Trophoblast cell (in vitro differentiated cells and primary cell): ENCODE data around the gene HMGCR.
A peak's percentile ranks its signal among the peaks of the same experiment; 100 is the strongest.

ENCODE experiments used
- DNase-seq, 2 donors: peaks; one replicate each; pipeline ENCODE4 v3.0.0-alpha.2; 2016
- H2AFZ ChIP-seq: 2 replicates; pipeline ENCODE4 v1.6.1; 2013; ENCODE audit warnings: low read length, moderate library complexity, mild to moderate bottlenecking; ENCODE audit not compliant: insufficient read depth, poor library complexity
- H2AK5ac ChIP-seq: 2 replicates; pipeline ENCODE4 v1.6.1; 2013; ENCODE audit warnings: mild to moderate bottlenecking, low read length
- H2BK120ac ChIP-seq: 2 replicates; pipeline ENCODE4 v1.6.1; 2013; ENCODE audit warnings: low read length, mild to moderate bottlenecking, moderate library complexity; ENCODE audit not compliant: insufficient read depth, poor library complexity
- H2BK12ac ChIP-seq: 2 replicates; pipeline ENCODE4 v1.6.1; 2013; ENCODE audit warnings: mild to moderate bottlenecking, low read length, moderate library complexity
- H2BK5ac ChIP-seq: 2 replicates; pipeline ENCODE4 v1.6.1; 2013; ENCODE audit warnings: low read length, low read depth, moderate library complexity, mild to moderate bottlenecking; ENCODE audit not compliant: poor library complexity
- H3K14ac ChIP-seq: 2 replicates; pipeline ENCODE4 v1.6.1; 2013; ENCODE audit warnings: mild to moderate bottlenecking, low read length
- H3K18ac ChIP-seq: 2 replicates; pipeline ENCODE4 v1.6.1; 2013; ENCODE audit warnings: mild to moderate bottlenecking, low read length
- H3K23ac ChIP-seq: 2 replicates; pipeline ENCODE4 v1.6.1; 2013; ENCODE audit warnings: low read length
- H3K27ac ChIP-seq: 2 replicates; pipeline ENCODE4 v1.5.1; 2013; ENCODE audit warnings: low read depth, mild to moderate bottlenecking, inconsistent platforms, low read length, moderate library complexity
- H3K27me3 ChIP-seq: 2 replicates; pipeline ENCODE4 v1.6.1; 2013; ENCODE audit warnings: inconsistent platforms, mild to moderate bottlenecking, low read length, moderate library complexity; ENCODE audit not compliant: insufficient read depth
- H3K36me3 ChIP-seq, 2 experiments: 1 replicate in 1 of 2; 2 replicates in 1 of 2; pipeline ENCODE4 v1.6.1; 2013; ENCODE audit warnings: low read length in 2 of 2, mild to moderate bottlenecking in 2 of 2, moderate library complexity in 1 of 2; ENCODE audit not compliant: insufficient read depth in 2 of 2, control insufficient read depth in 1 of 2
- H3K4ac ChIP-seq: 2 replicates; pipeline ENCODE4 v1.6.1; 2013; ENCODE audit warnings: low read depth, mild to moderate bottlenecking, low read length, moderate library complexity
- H3K4me1 ChIP-seq, 2 experiments: 1 replicate in 1 of 2; 2 replicates in 1 of 2; pipeline ENCODE4 v1.6.1; 2013; ENCODE audit warnings: low read length in 2 of 2, mild to moderate bottlenecking in 2 of 2, moderate library complexity in 1 of 2; ENCODE audit not compliant: insufficient read depth in 2 of 2, control insufficient read depth in 1 of 2
- H3K4me2 ChIP-seq: 2 replicates; pipeline ENCODE4 v1.6.1; 2013; ENCODE audit warnings: inconsistent platforms, mild to moderate bottlenecking, low read length, moderate library complexity
- H3K4me3 ChIP-seq: 2 replicates; pipeline ENCODE4 v1.5.1; 2013; ENCODE audit warnings: mild to moderate bottlenecking, low read depth, low read length, inconsistent platforms
- H3K79me1 ChIP-seq: one replicate; pipeline ENCODE4 v1.6.1; 2013; ENCODE audit warnings: low read length
- H3K79me2 ChIP-seq: 2 replicates; pipeline ENCODE4 v1.6.1; 2013; ENCODE audit warnings: low read length, mild to moderate bottlenecking; ENCODE audit not compliant: control insufficient read depth, insufficient read depth, poor library complexity
- H3K9ac ChIP-seq: 2 replicates; pipeline ENCODE4 v1.6.1; 2013; ENCODE audit warnings: mild to moderate bottlenecking, low read length
- H3K9me3 ChIP-seq: 2 replicates; pipeline ENCODE4 v1.6.1; 2013; ENCODE audit warnings: low read depth, mild to moderate bottlenecking, control low read depth, inconsistent platforms, low read length; ENCODE audit not compliant: insufficient read depth
- H4K12ac ChIP-seq: 2 replicates; pipeline ENCODE4 v1.6.1; 2013; ENCODE audit warnings: low read depth, mild to moderate bottlenecking, low read length, moderate library complexity
- H4K8ac ChIP-seq: 2 replicates; pipeline ENCODE4 v1.6.1; 2013; ENCODE audit warnings: low read depth, mild to moderate bottlenecking, low read length, moderate library complexity
- H4K91ac ChIP-seq: one replicate; pipeline ENCODE4 v1.6.1; 2013; ENCODE audit warnings: low read depth, mild to moderate bottlenecking, low read length, moderate library complexity
- WGBS: extraction: QIAGEN DNeasy Blood & Tissue Kit; methylation state at CpG from one replicate; pipeline ENCODE4 v1.1.7; 2013; ENCODE audit warnings: missing lambda C conversion rate; ENCODE audit not compliant: insufficient read length, insufficient coverage; ENCODE audit errors: extremely low coverage; 5-methylcytosine and 5-hydroxymethylcytosine counted together

Gene HMGCR

DNA sequence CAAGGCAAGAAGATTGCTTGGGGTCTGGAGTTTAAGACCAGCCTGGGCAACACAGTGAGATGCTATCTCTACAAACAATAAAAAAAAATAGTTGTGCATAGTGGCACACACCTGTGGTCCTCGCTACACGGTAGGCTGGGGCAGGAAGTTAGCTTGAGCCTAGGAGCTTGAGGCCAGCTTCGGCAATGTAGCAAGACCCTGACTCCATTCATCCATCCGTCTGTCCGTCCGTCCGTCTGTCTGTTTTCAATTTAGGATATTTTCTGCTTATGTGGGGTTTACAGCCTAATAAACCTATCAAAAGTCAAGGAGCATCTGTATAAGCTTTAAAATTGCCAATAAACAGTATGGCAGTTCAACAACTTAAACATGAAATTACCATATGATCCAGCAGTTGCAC is 19.7 kb downstream of the HMGCR start:
- H2AFZ ChIP-seq: no peak overlapping the region
- H2AK5ac ChIP-seq: no peak overlapping the region
- H2BK120ac ChIP-seq: no peak overlapping the region
- no CpG with 5 or more reads among the region's 7 CpGs for WGBS
- H3K79me2 ChIP-seq: peaks cover 1% of the 10 kb centered on the region
- H4K91ac ChIP-seq: no peak overlapping the region
- no peak overlapping the region for H3K27ac ChIP-seq
- no peak overlapping the region for H4K8ac ChIP-seq
- no peak overlapping the region for H3K4ac ChIP-seq
- no peak overlapping the region for H3K9ac ChIP-seq
- H3K23ac ChIP-seq: no peak overlapping the region
- H4K12ac ChIP-seq: no peak overlapping the region
- no peak overlapping the region for H3K14ac ChIP-seq
- H3K4me2 ChIP-seq: no peak overlapping the region
- H2BK12ac ChIP-seq: no peak overlapping the region
- no peak overlapping the region for H2BK5ac ChIP-seq
- no peaks in the 10 kb centered on the region for H3K4me1 ChIP-seq
- H3K27me3 ChIP-seq: no peaks in the 10 kb centered on the region
- no peak overlapping the region for H3K4me3 ChIP-seq
- peaks cover 26 to 52% of the 10 kb centered on the region in 2 experiments for H3K36me3 ChIP-seq
- no peaks in the 10 kb centered on the region for H3K9me3 ChIP-seq
- no peak for DNase-seq
- H3K79me1 ChIP-seq: no peaks in the 10 kb centered on the region
- H3K18ac ChIP-seq: no peak overlapping the region

DNA sequence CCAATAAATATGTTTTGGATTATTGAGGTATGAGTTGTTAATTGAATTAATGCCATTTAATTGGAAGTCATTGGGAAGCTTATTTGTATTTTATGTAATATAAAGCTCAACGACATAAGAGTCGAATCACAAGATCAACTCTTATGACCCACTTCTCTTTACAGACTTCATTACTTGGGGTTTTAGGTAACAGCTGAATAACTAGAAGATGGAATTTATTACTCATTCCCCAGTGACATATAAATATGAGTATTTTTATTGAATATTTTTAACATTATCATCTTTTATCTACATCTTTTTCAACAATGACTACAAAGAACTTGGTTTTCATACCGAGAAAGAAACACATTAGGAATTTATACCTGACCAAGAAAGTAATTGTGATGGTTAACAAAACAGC is 21.1 kb downstream of the HMGCR start:
- Histone ChIP-seq H3K4me1 (no peaks in the 10 kb centered on the region), H4K12ac (no peak overlapping the region), H3K4ac (no peak overlapping the region), H3K4me3 (no peak overlapping the region), H2AK5ac (no peak overlapping the region), H4K8ac (no peak overlapping the region), H2BK120ac (no peak overlapping the region), H3K14ac (no peak overlapping the region), H3K79me2 (peaks cover 1% of the 10 kb centered on the region), H3K27me3 (no peaks in the 10 kb centered on the region), H3K36me3 (peaks cover 28 to 54% of the 10 kb centered on the region in 2 experiments), H3K9ac (no peak overlapping the region), H2BK12ac (no peak overlapping the region), H3K27ac (no peak overlapping the region), H2AFZ (no peak overlapping the region), H3K18ac (no peak overlapping the region), H3K23ac (no peak overlapping the region), H3K4me2 (no peak overlapping the region), H3K79me1 (no peaks in the 10 kb centered on the region), H2BK5ac (no peak overlapping the region), H3K9me3 (no peaks in the 10 kb centered on the region), H4K91ac (no peak overlapping the region)
- no peak for DNase-seq
- no CpG with 5 or more reads among the region's 3 CpGs for WGBS

DNA sequence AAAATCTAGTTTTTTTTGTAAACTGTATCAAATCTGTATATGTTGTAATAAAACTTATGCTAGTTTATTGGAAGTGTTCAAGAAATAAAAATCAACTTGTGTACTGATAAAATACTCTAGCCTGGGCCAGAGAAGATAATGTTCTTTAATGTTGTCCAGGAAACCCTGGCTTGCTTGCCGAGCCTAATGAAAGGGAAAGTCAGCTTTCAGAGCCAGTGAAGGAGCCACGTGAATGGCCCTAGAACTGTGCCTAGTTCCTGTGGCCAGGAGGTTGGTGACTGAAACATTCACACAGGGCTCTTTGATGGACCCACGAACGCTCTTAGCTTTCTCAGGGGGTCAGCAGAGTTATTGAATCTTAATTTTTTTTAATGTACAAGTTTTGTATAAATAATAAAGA is 24.3 kb downstream of the HMGCR start:
- Histone ChIP-seq H4K8ac (no peak overlapping the region), H3K23ac (no peak overlapping the region), H3K18ac (no peak overlapping the region), H2BK5ac (no peak overlapping the region), H3K14ac (no peak overlapping the region), H3K79me2 (no peaks in the 10 kb centered on the region), H3K79me1 (no peaks in the 10 kb centered on the region), H3K4me3 (no peak overlapping the region), H2AK5ac (no peak overlapping the region), H4K91ac (no peak overlapping the region), H2AFZ (no peak overlapping the region), H4K12ac (no peak overlapping the region), H3K9me3 (no peaks in the 10 kb centered on the region), H3K4ac (no peak overlapping the region), H3K4me1 (no peaks in the 10 kb centered on the region), H3K27me3 (no peaks in the 10 kb centered on the region), H2BK120ac (no peak overlapping the region), H2BK12ac (no peak overlapping the region), H3K36me3 (peaks cover 19 to 46% of the 10 kb centered on the region in 2 experiments), H3K9ac (no peak overlapping the region), H3K27ac (no peak overlapping the region), H3K4me2 (no peak overlapping the region)
- no CpG with 5 or more reads among the region's 4 CpGs for WGBS
- no peak for DNase-seq

DNA sequence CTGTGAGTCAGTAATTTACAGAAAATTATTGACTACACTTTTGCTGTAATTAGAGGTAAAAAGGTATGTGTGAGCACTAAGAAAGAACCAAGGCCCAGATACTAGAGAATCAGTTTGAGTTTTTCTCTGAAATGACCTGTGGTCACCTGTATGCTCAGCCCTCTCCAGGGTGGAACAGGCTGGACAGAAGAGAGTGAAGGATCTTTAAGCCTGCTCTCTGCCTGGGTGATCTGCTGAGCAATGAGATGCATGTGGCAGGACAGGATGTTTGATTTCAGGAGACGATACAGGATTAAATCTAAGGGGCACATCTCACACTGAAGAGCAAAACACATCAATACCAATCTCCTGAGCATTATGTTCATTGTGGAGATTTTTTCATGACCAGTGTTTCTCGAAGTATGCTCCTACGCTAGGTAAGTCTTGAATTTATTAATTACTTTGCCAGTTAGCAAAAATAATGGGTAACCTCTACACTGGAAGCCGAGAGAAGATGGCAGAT is 25.5 kb downstream of the HMGCR start:
- Histone ChIP-seq H3K79me1 (no peaks in the 10 kb centered on the region), H3K79me2 (no peaks in the 10 kb centered on the region), H4K8ac (no peak overlapping the region), H3K23ac (no peak overlapping the region), H4K91ac (no peak overlapping the region), H4K12ac (no peak overlapping the region), H2AFZ (no peak overlapping the region), H3K4me3 (no peak overlapping the region), H3K4me1 (no peaks in the 10 kb centered on the region), H3K27ac (no peak overlapping the region), H3K4me2 (no peak overlapping the region), H2BK12ac (no peak overlapping the region), H2BK120ac (no peak overlapping the region), H3K9me3 (no peaks in the 10 kb centered on the region), H3K9ac (no peak overlapping the region), H3K14ac (no peak overlapping the region), H3K18ac (no peak overlapping the region), H3K36me3 (peaks cover 17 to 37% of the 10 kb centered on the region in 2 experiments), H2AK5ac (no peak overlapping the region), H3K27me3 (no peaks in the 10 kb centered on the region), H3K4ac (no peak overlapping the region), H2BK5ac (no peak overlapping the region)
- DNase-seq: peak in 1 of 2 donors; percentile 28
- no CpG with 5 or more reads among the region's 4 CpGs for WGBS
